Amniotic stem cell (primary cell): ENCODE data around the gene BEST1.
"Not testable (repeated sequence)": the region's sequence is repeated elsewhere in the genome, so short reads cannot be mapped to it uniquely, and the experiment has no call there.

Source experiments
- DNase-seq: peaks from one replicate; lab custom pipeline; 2025; lab: John Stamatoyannopoulos, UW

The BEST1 gene

DNA sequence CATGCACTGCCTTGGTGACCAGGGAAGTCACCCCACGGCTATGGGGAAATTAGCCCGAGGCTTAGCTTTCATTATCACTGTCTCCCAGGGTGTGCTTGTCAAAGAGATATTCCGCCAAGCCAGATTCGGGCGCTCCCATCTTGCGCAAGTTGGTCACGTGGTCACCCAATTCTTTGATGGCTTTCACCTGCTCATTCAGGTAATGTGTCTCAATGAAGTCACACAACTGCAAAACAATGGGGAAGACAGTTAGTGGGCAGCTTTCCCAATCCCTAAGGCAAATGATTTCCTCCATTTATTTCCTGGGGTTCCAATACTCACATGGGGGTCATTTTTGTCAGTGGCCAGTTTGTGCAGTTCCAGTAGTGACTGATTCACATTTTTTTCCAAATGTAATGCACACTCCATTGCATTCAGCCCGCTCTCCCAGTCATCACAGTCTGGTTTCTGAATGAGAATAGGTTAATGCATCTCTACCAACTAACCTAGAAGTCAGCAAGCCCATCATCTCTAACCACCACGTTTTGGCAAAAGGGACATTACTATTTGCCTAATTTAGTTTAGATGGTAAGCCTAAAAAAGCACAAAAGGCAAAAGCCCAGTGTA lies 14.6 kb downstream of the BEST1 start:
- not testable (repeated sequence) for DNase-seq

DNA sequence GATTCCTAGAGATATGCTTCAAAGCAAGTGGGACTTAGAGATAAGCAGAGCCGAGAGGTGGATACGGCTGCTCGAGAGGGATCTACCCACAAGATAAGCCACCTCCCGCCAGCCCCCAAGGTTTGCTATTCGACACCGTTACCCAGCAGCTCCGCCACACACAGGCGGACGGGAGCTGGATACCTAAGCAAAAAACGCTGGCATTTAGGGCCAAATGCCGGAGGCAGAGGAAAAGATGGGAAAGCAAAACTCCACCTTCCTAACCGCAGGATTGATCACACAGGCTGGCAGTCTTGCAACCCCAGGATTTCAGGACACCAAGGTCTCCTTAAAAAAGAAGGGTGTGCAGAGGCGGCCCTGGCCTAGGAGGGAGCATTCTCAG lies 16.6 kb downstream of the BEST1 start:
- DNase-seq, result no peak

DNA sequence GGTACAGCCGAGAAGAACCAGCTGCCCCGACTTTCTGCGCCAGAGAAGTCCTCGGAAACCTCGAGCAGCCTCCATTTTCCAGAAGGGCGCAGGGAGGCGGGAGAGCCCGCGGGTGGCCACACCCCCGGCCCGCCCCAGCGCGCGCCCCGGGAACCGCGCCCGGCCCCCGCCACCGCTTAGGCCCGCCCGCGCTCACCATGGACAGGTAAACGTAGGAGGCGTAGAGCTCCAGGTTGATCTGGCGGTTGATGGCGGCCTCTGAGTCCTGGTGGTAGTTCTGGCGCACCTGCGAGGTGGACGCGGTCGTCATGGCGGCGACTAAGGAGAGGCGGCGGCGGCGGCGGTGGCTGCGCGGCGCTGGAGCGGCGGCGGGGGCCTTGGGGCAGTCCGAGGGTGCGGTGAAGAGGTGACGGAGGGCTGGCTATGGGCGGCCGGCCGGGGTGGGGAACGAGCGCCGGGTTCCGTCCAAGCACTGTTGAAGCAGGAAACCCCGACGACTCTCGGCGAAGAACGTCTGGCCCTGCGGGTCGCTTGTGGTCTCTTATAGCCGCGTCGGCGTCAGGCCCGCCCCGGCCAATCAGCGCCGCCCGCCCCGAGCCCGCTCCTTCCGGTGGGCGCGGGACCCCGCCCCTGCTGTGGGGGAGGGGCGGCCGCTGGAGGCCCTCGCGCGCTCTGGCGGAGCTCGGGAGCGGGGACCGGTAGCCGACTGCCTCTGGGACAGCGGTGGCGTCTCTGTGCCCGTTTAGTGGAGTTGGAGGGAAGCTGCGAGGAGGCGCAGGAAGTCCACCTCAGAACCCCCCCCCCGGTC lies 17.2 kb downstream of the BEST1 start, which contains the start of gene FTH1:
Gene FTH1, minus strand, starts transcription at position 519 of the 808 bp plus-strand sequence. Its CDS starts 209 bp downstream, at position 310.
- DNase-seq, result peak; percentile 60

DNA sequence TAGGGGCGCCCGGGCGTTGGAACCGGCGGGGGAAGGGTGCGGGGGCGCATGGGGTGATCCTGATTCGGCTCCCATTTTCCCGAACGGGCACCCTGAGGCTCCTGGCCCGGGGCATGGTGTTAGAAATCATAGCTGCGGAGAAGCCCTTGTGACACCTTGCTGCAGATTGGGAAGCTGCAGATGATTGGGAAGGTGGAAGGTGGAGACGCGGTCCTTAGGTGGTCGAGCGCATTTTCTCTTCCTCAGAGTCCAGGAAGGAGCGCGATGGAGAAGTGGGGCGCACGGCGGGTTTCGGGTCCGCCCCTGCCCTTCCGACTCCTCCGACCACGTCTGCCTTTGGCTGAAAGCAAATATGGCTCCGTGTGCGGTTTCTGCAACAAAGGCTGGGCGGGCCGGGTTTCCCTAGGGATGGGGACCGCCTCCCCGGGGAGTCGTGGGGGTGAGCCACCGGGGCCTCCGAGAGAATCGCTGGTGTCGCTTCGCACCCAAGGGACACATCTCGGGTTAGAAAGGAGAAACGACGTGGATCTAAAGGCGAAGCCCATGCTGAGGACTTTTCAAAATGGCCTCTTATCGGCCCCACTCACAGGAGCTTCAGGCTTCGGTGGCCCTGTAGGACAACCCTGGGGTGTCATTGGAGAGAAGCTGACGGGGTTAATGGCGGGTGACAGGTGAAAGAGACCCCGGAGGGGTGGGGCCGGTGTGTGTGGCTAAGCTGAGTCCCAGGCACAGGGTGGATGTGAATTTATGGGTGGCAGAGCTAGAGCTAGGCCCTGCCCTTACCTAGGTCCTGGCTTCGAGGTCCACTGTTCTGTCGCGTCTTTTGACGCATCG lies 18.0 kb downstream of the BEST1 start:
- DNase-seq, result no peak

DNA sequence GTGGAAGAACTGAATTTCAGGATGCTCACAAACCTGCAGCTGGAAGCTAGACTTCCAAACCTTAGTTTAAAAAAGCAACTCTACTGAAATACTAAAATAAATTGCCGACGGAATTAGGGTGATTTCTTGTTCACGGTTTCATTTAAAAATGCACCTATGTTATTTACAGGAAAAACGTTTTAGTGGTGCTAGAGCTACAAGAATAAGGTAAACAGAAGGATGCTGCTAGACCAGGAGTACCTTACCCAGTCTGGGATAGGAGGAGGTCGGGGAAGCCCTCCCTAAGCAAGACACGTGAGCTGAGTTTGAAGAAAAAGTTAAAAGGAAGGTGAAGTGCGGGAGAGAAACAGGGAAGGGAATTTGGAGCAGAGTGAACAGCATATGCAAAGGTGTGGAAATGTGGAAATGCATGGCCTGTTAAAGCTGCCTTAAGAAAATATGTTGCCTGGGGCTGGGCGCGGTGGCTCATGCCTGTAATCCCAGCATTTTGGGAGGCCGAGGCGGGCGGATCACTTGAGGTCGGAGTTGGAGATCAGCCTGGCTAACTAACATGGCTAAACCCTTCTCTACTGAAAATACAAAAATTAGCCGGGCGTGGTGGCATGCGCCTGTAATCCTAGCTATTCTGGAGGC lies 18.7 kb downstream of the BEST1 start:
- DNase-seq, result no peak

DNA sequence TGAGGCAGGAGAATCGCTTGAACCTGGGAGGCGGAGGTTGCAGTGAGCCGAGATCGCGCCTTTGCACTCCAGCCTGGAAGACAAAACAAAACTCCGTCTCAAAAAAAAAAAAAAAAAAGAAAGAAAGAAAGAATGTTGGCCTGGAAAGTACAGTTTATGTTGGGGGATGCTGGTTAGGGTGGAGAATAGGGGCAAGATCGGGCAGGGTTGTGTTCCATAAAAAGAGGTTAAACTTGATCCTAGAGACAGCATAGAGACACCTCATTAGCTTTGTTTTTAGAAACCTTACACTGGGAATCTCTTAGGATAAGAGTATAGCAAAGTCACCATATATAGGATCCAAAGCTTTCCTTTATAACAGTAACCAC lies 19.2 kb downstream of the BEST1 start:
- DNase-seq, result no peak

DNA sequence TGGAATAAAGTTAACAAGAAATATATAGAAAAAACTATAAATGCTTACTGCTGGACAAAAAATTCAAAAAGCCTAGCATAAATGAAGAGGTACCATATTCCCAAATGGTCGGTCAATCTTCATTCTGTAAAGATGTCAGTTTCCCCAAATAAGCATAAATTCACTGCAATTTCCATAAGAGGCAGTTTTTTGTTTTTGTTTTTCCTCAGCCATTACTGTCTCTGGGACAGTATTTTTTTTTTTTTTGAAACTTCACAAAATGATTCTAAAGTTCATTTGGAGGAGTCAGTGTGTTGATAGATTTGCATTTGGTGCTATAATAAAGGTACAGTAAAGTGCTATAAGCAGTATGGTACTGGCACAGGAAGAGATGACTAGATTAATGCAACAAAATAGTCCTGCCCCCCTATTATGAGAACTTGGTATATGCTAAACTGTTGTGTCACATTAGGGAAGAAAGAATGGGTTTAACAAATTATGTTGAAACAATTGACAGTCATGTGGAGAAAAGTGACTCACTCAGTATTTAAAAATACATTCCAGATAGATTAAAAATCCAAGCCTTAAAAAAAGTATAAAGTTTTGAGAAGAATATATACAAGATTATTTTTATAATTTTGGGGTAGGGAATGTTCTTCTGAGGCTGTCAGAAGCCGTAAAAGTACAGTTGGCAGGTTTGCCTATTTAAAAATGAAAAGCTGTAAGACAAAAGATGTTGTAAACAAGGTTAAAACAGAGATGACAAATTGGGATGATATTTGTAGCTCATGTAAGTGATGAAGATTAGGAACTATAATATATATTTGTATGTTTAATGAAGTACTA lies 19.9 kb downstream of the BEST1 start:
- no peak for DNase-seq

DNA sequence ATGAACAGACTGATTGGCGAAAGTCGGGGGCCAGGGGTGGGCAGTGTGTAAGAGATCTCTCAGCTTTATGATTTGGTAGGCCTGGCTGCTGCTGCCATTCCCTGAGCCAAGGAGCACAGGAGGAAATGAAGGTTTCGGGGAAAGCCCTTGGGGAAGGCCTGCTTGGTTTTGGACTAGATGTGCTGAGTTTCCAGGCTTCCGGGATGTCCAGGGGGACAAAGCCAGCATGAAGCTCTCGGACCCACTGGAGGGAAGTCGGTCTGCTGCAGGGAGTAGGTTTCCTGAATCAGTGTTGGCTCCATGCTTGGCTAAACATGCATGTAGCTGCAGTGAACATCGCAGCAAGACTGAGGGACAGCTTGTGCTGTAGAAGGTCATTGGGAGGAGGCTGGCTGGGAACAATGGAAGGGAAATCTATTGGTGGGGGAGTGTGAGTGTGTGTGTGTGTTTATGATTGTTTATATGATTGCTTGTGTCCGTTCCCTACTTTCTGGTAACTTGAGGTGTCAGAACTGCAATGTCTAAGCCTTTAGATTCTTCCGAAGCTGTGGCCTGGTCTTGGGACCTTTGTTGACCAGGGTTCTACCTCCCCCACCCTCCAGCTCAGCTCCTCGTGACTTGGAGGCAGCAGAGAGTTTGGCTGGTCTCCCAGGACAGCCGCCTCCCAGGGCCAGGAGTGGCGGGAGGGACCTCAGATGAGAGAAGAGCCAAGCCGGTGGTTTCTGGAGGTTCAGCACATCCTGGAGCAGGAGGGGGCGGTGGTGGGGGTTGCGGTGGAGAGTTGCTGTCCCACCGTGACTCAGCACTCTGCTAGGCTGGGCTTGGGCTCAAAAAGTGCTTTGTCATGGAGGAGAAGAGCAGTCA lies 21.3 kb downstream of the BEST1 start:
- DNase-seq, result peak; percentile 96

DNA sequence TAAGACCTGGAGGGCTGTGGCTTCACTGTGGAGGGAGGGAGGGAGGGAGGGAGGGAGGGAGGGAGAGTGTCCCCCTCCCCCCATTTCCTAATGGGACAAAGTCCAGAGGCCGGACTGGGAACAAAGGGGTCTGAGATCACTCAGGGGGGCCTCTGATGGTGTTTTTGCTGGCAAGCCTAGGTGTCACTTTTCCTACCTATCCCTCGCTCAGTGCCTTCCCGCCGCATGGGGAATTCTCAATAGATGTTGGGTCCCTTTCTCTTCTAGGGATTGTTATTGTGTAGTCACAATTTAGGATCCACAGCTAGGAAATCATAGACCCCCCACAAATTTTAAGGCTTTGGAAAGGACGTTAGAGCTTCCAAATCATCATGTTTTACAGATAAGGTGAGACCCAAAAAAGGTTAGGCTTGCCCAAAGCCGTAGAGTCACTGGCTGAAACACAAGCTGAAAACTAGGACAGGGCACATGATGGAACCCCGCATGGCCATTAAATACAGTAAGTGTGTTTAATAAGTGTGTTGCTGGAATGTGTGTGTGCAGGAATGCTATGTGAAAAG lies 22.0 kb downstream of the BEST1 start:
- DNase-seq, result no peak

DNA sequence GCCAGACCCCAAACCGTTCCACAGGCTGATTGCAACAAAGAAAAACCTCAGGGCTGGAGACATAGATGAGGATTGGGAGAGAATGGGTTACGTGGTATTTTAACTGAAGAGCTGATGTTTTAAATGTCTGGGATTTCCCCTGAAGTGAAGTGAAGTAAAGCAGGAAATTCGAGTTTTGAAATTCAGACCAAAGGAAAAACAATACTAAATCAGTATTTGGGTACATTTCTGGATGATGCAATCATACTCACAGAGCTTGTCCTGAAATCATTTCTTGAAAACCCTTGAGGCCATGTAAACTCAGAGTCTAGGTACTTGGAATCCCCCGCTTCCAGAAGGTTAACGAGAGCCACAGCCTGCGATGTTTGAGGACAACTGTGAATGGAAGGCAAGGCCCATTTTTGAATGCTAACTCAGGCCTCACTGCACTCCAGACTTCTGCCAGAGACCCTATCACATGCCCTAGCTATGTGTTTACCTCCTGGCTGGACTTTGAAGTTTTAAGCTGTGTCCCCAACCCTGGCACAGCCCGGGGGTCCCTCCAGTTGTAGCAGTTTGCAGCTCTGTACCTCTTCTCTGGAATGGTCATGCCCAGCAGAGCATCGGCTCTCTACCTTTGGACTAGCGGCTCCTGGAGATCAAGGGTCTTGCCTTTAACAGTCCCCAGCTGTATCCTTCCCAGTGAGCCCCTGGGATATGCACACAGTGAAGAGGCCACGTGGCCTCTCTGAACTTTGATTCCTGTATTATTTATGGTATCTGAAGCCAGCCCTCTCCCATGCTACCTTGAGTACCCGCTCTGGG lies 22.7 kb downstream of the BEST1 start:
- DNase-seq, result peak; percentile 82

DNA sequence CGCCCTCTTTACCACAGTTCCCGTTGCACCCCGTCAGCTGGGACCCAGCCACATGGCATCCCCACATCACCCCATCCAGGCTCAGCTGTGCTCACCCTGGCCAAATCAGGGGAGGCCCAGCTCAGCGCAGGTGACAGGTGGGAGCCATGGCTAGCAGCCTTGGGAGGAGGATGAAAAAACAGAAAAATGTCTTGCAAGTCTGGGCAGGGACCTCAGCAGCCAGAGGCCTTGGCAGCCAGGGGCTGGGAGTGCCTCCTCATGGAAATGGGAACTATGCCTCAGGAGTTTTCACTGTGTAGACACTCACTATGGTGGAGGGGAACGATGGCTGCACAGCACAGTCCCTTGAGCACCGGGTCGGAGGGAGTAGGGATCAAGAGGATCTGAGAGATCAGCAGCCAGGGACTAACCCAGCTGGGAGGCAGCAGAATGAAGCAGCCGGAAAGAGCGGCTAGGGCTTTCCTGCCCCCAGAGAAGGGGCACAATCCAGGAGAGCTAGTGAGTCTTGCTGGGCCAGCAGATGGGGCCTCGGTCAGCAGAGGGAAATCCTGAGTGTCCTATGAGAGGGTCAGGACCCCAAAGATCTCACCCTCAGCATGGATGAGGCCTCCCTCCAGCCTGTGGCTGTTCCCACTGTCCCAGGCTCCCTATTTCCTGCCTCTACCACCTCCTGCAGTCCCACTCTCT lies 23.5 kb downstream of the BEST1 start:
- DNase-seq, result no peak

DNA sequence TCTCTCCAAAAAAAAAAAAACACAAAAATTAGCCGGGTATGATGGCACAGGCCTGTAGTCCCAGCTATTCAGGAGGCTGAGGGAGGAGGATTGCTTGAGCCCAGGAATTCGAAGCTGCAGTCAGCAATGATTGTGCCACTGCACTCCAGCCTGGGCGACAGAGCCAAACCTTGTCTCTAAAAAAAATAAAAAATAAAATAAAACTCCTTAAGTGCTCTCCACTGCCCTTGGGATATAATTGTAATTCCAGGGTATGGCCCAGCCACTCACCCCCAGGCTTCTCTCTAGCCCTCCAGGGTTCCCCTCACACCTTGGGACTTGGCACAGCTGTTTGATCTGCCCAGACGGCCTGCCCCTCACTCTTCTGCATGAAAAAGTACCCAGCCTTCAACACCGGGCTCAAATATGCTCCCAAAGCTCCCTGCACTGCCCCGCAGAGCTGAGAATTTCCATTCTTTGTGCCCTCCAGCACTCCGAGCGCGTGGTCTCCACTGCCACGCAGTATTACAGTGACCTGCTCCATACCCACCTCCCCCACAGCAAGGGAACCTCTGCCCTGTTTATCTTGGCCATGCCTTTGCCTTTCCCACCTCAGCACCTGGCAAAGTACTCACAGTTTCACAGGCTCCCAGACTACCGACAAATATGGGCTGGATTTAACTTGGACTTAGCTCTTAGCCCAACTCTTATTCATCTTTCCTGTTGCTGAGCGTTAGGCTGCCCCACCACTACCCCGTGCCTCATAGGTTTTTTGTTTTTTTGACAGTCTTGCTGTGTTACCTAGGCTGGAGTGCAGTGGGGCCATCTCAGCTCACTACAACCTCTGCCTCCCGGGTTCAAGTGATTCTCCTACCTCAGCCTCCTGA lies 24.8 kb downstream of the BEST1 start:
- no peak for DNase-seq

DNA sequence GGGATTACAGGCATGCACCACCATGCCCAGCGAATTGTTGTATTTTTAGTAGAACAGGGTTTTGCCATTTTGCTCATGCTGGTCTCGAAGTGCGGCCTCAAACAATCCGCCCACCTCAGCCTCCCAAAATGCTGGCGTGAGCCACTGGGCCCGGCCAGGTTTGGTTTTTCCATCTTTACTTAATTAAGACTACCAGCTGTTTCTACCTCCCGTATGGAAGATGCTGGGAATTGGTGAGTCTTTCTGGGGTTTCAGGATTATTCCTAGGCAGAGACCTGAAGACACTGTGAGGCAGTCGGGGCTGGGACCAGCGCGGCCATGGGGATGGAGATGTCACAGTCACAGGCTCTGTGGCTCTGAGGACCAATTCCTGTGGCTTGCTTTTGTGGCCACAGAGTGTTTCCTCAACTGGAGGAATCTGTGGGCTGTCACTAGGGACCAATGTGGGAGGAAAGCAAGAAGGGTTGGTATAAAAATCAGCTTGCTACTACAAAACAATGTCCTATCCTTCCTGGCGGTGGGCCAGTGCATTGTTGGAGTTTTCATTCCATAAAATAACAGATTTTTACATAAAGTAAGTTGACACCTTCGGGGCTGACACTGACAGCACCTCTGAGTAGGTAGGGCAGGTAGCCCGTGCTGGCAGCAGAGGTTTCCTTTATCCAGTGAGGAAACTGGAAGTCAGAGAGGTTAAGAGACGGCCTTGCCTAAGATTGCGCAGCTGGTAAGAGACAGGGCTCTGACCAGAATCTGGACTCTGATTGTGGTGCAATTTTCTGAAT lies 25.7 kb downstream of the BEST1 start:
- DNase-seq, result no peak

DNA sequence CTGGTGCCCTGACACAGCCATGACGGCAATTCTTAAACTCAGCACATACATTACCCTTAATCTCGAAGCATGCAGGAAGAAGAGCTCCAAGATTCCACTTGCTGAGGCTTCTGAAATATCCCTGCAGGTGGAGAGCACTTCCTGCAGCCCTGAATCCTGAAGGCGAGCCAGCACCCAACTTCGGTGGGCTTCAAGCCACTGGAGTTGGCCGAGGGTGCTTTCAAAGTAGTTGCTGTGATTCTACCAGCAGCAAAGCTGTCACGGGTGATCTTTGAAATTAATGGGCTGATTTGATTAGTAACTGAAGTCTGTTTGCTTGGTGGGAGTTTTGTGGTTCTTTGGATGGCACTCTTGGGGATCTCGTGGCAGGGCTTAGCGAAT lies 26.3 kb downstream of the BEST1 start:
- no peak for DNase-seq

DNA sequence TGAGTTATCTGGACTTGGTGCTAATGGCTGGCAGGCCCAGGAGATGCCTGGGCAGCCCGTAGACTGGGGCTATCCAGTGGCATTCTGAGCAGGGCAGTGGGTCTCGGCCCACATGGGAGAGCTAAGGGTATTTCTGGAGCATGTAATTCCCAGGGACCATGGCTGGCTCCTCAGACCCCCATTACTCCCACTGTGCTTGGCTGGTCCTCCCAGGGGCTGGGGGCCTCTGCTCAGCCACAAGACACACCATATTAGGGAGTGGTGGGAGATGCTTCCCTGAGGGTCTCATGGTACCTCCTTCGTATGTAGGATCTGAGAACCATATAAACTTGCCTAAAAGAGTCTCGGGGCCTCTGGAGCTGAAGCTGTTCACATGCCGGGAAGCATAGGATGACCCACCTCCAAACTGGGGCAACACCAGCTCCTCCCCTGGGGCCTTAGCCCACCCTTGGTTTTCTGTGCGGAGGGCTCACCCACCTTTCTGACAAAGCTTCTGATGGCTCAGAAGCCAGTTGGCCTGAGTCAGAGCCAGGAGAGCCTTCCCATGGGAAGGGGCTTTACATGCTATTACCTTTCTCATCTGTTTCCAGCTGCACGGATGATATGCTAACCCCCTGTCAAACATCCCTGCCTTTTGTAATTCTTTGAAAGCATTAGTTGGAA lies 26.8 kb downstream of the BEST1 start:
- DNase-seq, result no peak
